OCI-LY3 (cell line): ENCODE data around the gene PBX3.

Experiments used
- EZH2phosphoT487 ChIP-seq: fragments of 200-600 bp; shearing (Covaris generic); IDR thresholded peaks from 2 replicates; pipeline ENCODE4 v1.6.1; 2018; ENCODE audit warnings: antibody characterized with exemption, mixed run types, low read depth
- TF ChIP-seq, protein P1 (sequence below): fragments of 200-600, 300-600 bp; sonication (generic); IDR thresholded peaks from 2 replicates; pipeline ENCODE4 v1.5.1; 2014; ENCODE audit warnings: antibody characterized with exemption, low read length, low read depth

DNA sequence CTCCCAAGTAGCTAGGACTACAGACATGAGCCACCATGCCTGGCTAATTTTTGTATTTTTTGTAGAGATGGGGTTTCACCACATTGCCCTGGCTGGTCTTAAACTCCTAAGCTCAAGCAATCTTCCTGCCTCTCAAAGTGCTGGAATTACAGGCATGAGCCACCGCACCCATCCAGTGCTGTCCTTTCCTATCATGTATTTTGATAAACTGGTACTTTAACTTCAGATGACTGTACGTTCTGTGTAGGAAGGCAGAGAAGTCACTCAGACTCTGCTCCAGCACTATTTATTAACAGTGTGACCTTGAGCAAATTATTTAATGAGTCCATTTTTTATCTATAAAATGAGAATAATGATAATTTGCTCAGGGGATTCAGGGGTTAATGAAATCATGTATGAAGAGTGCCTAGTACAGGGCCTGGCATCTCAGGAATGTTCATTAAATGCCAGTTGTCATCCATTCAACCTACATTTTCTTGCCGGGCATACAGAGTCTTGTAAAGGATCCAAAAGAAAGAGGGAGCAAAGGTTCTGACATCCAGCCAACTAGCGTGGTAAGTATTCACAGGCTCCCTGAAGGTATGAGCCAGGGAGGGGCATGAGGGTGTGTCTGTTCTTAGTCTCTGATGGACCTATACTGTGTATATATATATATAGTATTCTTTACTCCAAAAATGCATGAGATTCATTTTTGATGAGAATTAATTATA, 201.9 kb downstream of the PBX3 start:
- TF ChIP-seq, protein P1, sequence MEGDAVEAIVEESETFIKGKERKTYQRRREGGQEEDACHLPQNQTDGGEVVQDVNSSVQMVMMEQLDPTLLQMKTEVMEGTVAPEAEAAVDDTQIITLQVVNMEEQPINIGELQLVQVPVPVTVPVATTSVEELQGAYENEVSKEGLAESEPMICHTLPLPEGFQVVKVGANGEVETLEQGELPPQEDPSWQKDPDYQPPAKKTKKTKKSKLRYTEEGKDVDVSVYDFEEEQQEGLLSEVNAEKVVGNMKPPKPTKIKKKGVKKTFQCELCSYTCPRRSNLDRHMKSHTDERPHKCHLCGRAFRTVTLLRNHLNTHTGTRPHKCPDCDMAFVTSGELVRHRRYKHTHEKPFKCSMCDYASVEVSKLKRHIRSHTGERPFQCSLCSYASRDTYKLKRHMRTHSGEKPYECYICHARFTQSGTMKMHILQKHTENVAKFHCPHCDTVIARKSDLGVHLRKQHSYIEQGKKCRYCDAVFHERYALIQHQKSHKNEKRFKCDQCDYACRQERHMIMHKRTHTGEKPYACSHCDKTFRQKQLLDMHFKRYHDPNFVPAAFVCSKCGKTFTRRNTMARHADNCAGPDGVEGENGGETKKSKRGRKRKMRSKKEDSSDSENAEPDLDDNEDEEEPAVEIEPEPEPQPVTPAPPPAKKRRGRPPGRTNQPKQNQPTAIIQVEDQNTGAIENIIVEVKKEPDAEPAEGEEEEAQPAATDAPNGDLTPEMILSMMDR = no peak
- TF ChIP-seq EZH2phosphoT487 = no peak
